ENCODE results near the gene DGKH. TPM values are rescaled to one million over a fixed set of nuclear protein-coding genes. Genes with fewer than 3 reads are reported as not detected.
"Not testable (repeated sequence)": the region's sequence is repeated elsewhere in the genome, so short reads cannot be mapped to it uniquely, and the experiment has no call there.

Gene DGKH
- total RNA-seq, 1 experiment from 2014 or later = 5.2 TPM

- TF ChIP-seq CTCF (IDR thresholded peaks at IDR 0.05; ENCODE audit: insufficient read depth in 1 of 2, low read depth in 1 of 2, low read length in 1 of 2, severe bottlenecking in 1 of 2, unreplicated experiment in 1 of 2) = no peak
- Mint-ChIP-seq H3K27ac (ENCODE audit: unreplicated experiment) (no peak overlapping the region), H3K4me3 (ENCODE audit: unreplicated experiment) (no peak overlapping the region), H3K36me3 (ENCODE audit: insufficient read depth, unreplicated experiment) (no peaks in the 10 kb centered on the region), H3K27me3 (ENCODE audit: insufficient read depth, unreplicated experiment) (no peaks in the 10 kb centered on the region), H3K4me1 (ENCODE audit: low read depth, unreplicated experiment) (no peaks in the 10 kb centered on the region), H3K9me3 (ENCODE audit: unreplicated experiment) (no peaks in the 10 kb centered on the region)
- H3K36me3 ChIP-seq (ENCODE audit: control insufficient read depth, insufficient read depth, low read length) = no peaks in the 10 kb centered on the region
- POLR2A ChIA-PET = no interaction called here
- no peaks in the 10 kb centered on the region for H3K27me3 ChIP-seq (replicated peaks; ENCODE audit: control insufficient read depth, insufficient read depth, low read length)
- no peak overlapping the region for H3K4me3 ChIP-seq (ENCODE audit: low read depth, low read length)
- no TSS peak for BruUV-seq (replicated peaks)
- CTCF ChIA-PET = no interaction called here
- no peak for DNase-seq
- intact Hi-C loops (cut with micrococcal nuclease; ENCODE audit: unreplicated experiment) = no loop called here
- H3K4me1 ChIP-seq = peaks cover 5% of the 10 kb centered on the region
- H3K9me3 ChIP-seq = no peaks in the 10 kb centered on the region; the same call in 1 of the 2 replicates
Observed at GRCh38 chr13:42140494-42140893, 92.0 kb downstream of the DGKH start.

GRCh38 chr13:42141052-42141451, 92.6 kb downstream of the DGKH start:
- H3K4me1 ChIP-seq; POLR2A ChIA-PET; H3K36me3 ChIP-seq (ENCODE audit: control insufficient read depth, insufficient read depth, low read length); H3K4me1 Mint-ChIP-seq (ENCODE audit: low read depth, unreplicated experiment); CTCF ChIA-PET; H3K27me3 Mint-ChIP-seq (ENCODE audit: insufficient read depth, unreplicated experiment); H3K27ac Mint-ChIP-seq (ENCODE audit: unreplicated experiment); H3K4me3 ChIP-seq (ENCODE audit: low read depth, low read length); DNase-seq; BruUV-seq (replicated peaks); H3K27me3 ChIP-seq (replicated peaks; ENCODE audit: control insufficient read depth, insufficient read depth, low read length); H3K9me3 ChIP-seq; intact Hi-C loops (cut with micrococcal nuclease; ENCODE audit: unreplicated experiment); H3K9me3 Mint-ChIP-seq (ENCODE audit: unreplicated experiment); H3K4me3 Mint-ChIP-seq (ENCODE audit: unreplicated experiment); H3K36me3 Mint-ChIP-seq (ENCODE audit: insufficient read depth, unreplicated experiment): not testable (repeated sequence)

- H3K27me3 Mint-ChIP-seq (ENCODE audit: insufficient read depth, unreplicated experiment) = no peaks in the 10 kb centered on the region
- Histone ChIP-seq H3K4me1 (no peaks in the 10 kb centered on the region), H3K9me3 (no peaks in the 10 kb centered on the region; the same call in 1 of the 2 replicates), H3K4me3 (ENCODE audit: low read depth, low read length) (no peak overlapping the region), H3K27me3 (replicated peaks; ENCODE audit: control insufficient read depth, insufficient read depth, low read length) (no peaks in the 10 kb centered on the region), H3K36me3 (ENCODE audit: control insufficient read depth, insufficient read depth, low read length) (no peaks in the 10 kb centered on the region)
- DNase-seq = no peak
- POLR2A ChIA-PET = no interaction called here
- H3K4me3 Mint-ChIP-seq (ENCODE audit: unreplicated experiment) = no peak overlapping the region
- H3K36me3 Mint-ChIP-seq (ENCODE audit: insufficient read depth, unreplicated experiment) = no peaks in the 10 kb centered on the region
- intact Hi-C loops (cut with micrococcal nuclease; ENCODE audit: unreplicated experiment) = no loop called here
- no TSS peak for BruUV-seq (replicated peaks)
- no peak for TF ChIP-seq CTCF (IDR thresholded peaks at IDR 0.05; ENCODE audit: insufficient read depth in 1 of 2, low read depth in 1 of 2, low read length in 1 of 2, severe bottlenecking in 1 of 2, unreplicated experiment in 1 of 2)
- H3K9me3 Mint-ChIP-seq (ENCODE audit: unreplicated experiment) = no peaks in the 10 kb centered on the region
- no peak overlapping the region for H3K27ac Mint-ChIP-seq (ENCODE audit: unreplicated experiment)
- CTCF ChIA-PET = no interaction called here
- no peaks in the 10 kb centered on the region for H3K4me1 Mint-ChIP-seq (ENCODE audit: low read depth, unreplicated experiment)
Observed at GRCh38 chr13:42146359-42146758, 97.9 kb downstream of the DGKH start.

- no peak overlapping the region for H3K4me3 ChIP-seq (ENCODE audit: low read depth, low read length)
- TF ChIP-seq CTCF (IDR thresholded peaks at IDR 0.05; ENCODE audit: insufficient read depth in 1 of 2, low read depth in 1 of 2, low read length in 1 of 2, severe bottlenecking in 1 of 2, unreplicated experiment in 1 of 2) = no peak
- DNase-seq = no peak
- Mint-ChIP-seq H3K27me3 (ENCODE audit: insufficient read depth, unreplicated experiment) (no peaks in the 10 kb centered on the region), H3K4me1 (ENCODE audit: low read depth, unreplicated experiment) (peaks cover 2% of the 10 kb centered on the region), H3K27ac (ENCODE audit: unreplicated experiment) (no peak overlapping the region), H3K9me3 (ENCODE audit: unreplicated experiment) (no peaks in the 10 kb centered on the region), H3K36me3 (ENCODE audit: insufficient read depth, unreplicated experiment) (no peaks in the 10 kb centered on the region), H3K4me3 (ENCODE audit: unreplicated experiment) (no peak overlapping the region)
- H3K36me3 ChIP-seq (ENCODE audit: control insufficient read depth, insufficient read depth, low read length) = no peaks in the 10 kb centered on the region
- CTCF ChIA-PET = no interaction called here
- no peaks in the 10 kb centered on the region for H3K27me3 ChIP-seq (replicated peaks; ENCODE audit: control insufficient read depth, insufficient read depth, low read length)
- POLR2A ChIA-PET = interaction anchor here (0.6 kb wide), 1 partner anchor 40 kb away, joined by 5 read pairs; no protein-coding TSS in a partner anchor
- intact Hi-C loops (cut with micrococcal nuclease; ENCODE audit: unreplicated experiment) = no loop called here
- H3K4me1 ChIP-seq = no peaks in the 10 kb centered on the region
- no TSS peak for BruUV-seq (replicated peaks)
- H3K9me3 ChIP-seq = no peaks in the 10 kb centered on the region; the same call in 1 of the 2 replicates
Observed at GRCh38 chr13:42148538-42148937, 100.1 kb downstream of the DGKH start.
